SK-N-SH treated with all-trans-retinoic acid at 6 μM for 48 hours (cell line): ENCODE results near the gene GREB1.

ENCODE experiments used
- ATAC-seq: fragments of 200-7000 bp; cut with Tn5 transposase; 3 replicates; pipeline ENCODE4 v1.9.1; 2020; ENCODE audit warnings: mild to moderate bottlenecking, moderate library complexity
- ARNTL ChIP-seq: fragments of 450-650 bp; formaldehyde crosslinking; IDR thresholded peaks from 2 replicates; pipeline ENCODE4 v1.5.0; 2020; ENCODE audit warnings: low read depth, mild to moderate bottlenecking, moderate library complexity, borderline replicate concordance
- BACH2 ChIP-seq: fragments of 250-450 bp; sonication (Bioruptor Pico); IDR thresholded peaks from 2 replicates; pipeline ENCODE4 v1.9.0; 2021; ENCODE audit warnings: mild to moderate bottlenecking, borderline replicate concordance
- CSDC2 ChIP-seq: fragments of 250-450 bp; sonication (Bioruptor Pico); IDR thresholded peaks from 2 replicates; pipeline ENCODE4 v1.5.0; 2020; ENCODE audit warnings: mild to moderate bottlenecking, moderate library complexity
- ESRRG ChIP-seq: fragments of 250-450 bp; sonication (Bioruptor Pico); IDR thresholded peaks from 2 replicates; pipeline ENCODE4 v1.6.1; 2021; ENCODE audit warnings: mild to moderate bottlenecking
- GLIS3 ChIP-seq: fragments of 250-450 bp; sonication (Bioruptor Pico); IDR thresholded peaks from 2 replicates; pipeline ENCODE4 v1.5.0; 2020; ENCODE audit warnings: mild to moderate bottlenecking, moderate library complexity
- ISL1 ChIP-seq: fragments of 250-450 bp; sonication (Bioruptor Pico); IDR thresholded peaks from 2 replicates; pipeline ENCODE4 v2.1.2; 2022; ENCODE audit warnings: mild to moderate bottlenecking, moderate library complexity
- OSR1 ChIP-seq: fragments of 250-450 bp; sonication (Bioruptor Pico); IDR thresholded peaks from 2 replicates; pipeline ENCODE4 v1.8.0; 2022; ENCODE audit warnings: moderate library complexity, mild to moderate bottlenecking, inconsistent platforms
- PPARA ChIP-seq: fragments of 250-450 bp; sonication (Bioruptor Pico); IDR thresholded peaks from 2 replicates; pipeline ENCODE4 v1.5.0; 2020; ENCODE audit warnings: mild to moderate bottlenecking, borderline replicate concordance
- RARB ChIP-seq: fragments of 250-450 bp; sonication (Bioruptor Pico); IDR thresholded peaks from 2 replicates; pipeline ENCODE4 v1.8.0; 2021; ENCODE audit warnings: mild to moderate bottlenecking, moderate library complexity
- SNAI2 ChIP-seq: fragments of 250-450 bp; sonication (Bioruptor Pico); IDR thresholded peaks from 2 replicates; pipeline ENCODE4 v1.5.0; 2020; ENCODE audit warnings: mild to moderate bottlenecking, moderate library complexity
- TCF4 ChIP-seq: fragments of 250-450 bp; sonication (Bioruptor Pico); IDR thresholded peaks from 2 replicates; pipeline ENCODE4 v1.8.0; 2021; ENCODE audit warnings: mild to moderate bottlenecking, moderate library complexity, borderline replicate concordance
- TOX ChIP-seq: fragments of 250-450 bp; sonication (Bioruptor Pico); IDR thresholded peaks from 2 replicates; pipeline ENCODE4 v1.8.0; 2021; ENCODE audit warnings: mild to moderate bottlenecking, moderate library complexity, borderline replicate concordance
- ZC3H10 ChIP-seq: fragments of 250-450 bp; sonication (Bioruptor Pico); IDR thresholded peaks from 2 replicates; pipeline ENCODE4 v1.5.1; 2021; ENCODE audit warnings: mild to moderate bottlenecking, moderate library complexity
- ZFP3 ChIP-seq: fragments of 250-450 bp; sonication (Bioruptor Pico); IDR thresholded peaks from 2 replicates; pipeline ENCODE4 v1.5.0; 2020; ENCODE audit warnings: mild to moderate bottlenecking, moderate library complexity
- ZFP30 ChIP-seq: fragments of 450-650 bp; formaldehyde crosslinking; IDR thresholded peaks from 2 replicates; pipeline ENCODE4 v1.5.0; 2022; ENCODE audit warnings: mild to moderate bottlenecking, moderate library complexity
- ZNF565 ChIP-seq: fragments of 450-650 bp; formaldehyde crosslinking; conservative IDR thresholded peaks from 2 replicates; pipeline ENCODE4 v1.5.0; 2020; ENCODE audit warnings: low read depth, mild to moderate bottlenecking, moderate library complexity
- ZNF70 ChIP-seq: fragments of 450-650 bp; formaldehyde crosslinking; IDR thresholded peaks from 2 replicates; pipeline ENCODE4 v1.5.0; 2020; ENCODE audit warnings: mild to moderate bottlenecking, moderate library complexity
- ZNF8 ChIP-seq: fragments of 450-650 bp; formaldehyde crosslinking; IDR thresholded peaks from 2 replicates; pipeline ENCODE4 v1.5.0; 2020; ENCODE audit warnings: mild to moderate bottlenecking, moderate library complexity
- TF ChIP-seq, protein P1 (sequence below): fragments of 250-450 bp; sonication (Bioruptor Pico); IDR thresholded peaks from 2 replicates; pipeline ENCODE4 v1.5.1; 2021; ENCODE audit warnings: mild to moderate bottlenecking, moderate library complexity
- TF ChIP-seq, protein P2 (sequence below): fragments of 250-450 bp; sonication (Bioruptor Pico); IDR thresholded peaks from 2 replicates; pipeline ENCODE4 v1.8.0; 2021; ENCODE audit warnings: low read depth, mild to moderate bottlenecking, moderate library complexity, borderline replicate concordance
- TF ChIP-seq, protein P3 (sequence below): fragments of 250-450 bp; sonication (Bioruptor Pico); IDR thresholded peaks from 2 replicates; pipeline ENCODE4 v1.5.0; 2020; ENCODE audit warnings: mild to moderate bottlenecking, moderate library complexity

Gene GREB1

DNA sequence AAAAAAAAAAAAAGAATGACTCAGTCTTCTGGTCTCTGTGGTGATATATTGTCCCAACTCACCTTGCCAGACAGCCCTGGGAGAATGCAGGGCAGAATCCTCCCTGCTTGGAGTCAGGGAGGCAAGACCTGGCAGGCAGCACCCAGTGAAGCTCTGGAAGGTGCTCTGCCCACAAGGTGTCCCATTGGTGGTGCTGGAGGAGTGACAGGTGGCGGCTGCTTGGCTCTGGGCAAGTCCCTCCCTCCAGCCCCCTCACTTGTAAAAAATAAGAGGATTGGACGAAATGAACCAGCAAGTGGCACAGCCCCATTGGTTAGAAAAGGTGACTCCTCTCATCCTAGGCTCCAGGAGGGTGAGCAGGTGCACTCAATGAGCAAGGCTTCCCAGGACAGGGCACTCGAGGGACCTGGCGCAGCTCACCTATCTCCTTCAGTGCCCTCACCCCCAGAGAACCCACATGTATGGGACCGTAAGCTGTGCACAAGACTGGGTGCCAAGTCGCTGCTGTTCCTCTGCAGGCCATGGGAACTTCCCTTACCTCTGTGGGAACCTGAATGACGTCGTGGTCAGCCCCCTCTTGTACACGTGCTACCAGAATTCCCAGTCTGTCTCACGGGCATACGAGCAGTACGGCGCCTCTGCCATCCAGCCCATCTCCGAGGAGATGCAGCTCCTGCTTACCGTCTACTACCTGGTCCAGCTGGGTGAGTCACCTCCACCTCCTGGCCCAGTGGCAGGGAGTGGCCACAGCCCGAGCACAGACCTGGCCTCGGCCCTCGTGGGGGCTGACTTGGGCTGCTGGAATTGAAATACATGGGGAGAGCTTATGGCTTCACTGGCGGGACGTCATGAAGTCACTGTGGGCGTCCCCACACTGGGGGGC is 54.6 kb downstream of the GREB1 start:
- TF ChIP-seq, protein P1, sequence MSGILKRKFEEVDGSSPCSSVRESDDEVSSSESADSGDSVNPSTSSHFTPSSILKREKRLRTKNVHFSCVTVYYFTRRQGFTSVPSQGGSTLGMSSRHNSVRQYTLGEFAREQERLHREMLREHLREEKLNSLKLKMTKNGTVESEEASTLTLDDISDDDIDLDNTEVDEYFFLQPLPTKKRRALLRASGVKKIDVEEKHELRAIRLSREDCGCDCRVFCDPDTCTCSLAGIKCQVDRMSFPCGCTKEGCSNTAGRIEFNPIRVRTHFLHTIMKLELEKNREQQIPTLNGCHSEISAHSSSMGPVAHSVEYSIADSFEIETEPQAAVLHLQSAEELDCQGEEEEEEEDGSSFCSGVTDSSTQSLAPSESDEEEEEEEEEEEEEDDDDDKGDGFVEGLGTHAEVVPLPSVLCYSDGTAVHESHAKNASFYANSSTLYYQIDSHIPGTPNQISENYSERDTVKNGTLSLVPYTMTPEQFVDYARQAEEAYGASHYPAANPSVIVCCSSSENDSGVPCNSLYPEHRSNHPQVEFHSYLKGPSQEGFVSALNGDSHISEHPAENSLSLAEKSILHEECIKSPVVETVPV (CRISPR knock-in tag) = no peak
- no peak for TF ChIP-seq OSR1
- TF ChIP-seq TCF4 = no peak
- TF ChIP-seq TOX = no peak
- no peak for TF ChIP-seq ZNF70 (CRISPR knock-in tag)
- no peak for TF ChIP-seq ISL1 (CRISPR knock-in tag)
- no peak for TF ChIP-seq SNAI2
- no peak for TF ChIP-seq ZC3H10
- TF ChIP-seq GLIS3 (CRISPR knock-in tag) = no peak
- TF ChIP-seq CSDC2 (CRISPR knock-in tag) = no peak
- no peak for TF ChIP-seq ARNTL (CRISPR knock-in tag)
- TF ChIP-seq, protein P2, sequence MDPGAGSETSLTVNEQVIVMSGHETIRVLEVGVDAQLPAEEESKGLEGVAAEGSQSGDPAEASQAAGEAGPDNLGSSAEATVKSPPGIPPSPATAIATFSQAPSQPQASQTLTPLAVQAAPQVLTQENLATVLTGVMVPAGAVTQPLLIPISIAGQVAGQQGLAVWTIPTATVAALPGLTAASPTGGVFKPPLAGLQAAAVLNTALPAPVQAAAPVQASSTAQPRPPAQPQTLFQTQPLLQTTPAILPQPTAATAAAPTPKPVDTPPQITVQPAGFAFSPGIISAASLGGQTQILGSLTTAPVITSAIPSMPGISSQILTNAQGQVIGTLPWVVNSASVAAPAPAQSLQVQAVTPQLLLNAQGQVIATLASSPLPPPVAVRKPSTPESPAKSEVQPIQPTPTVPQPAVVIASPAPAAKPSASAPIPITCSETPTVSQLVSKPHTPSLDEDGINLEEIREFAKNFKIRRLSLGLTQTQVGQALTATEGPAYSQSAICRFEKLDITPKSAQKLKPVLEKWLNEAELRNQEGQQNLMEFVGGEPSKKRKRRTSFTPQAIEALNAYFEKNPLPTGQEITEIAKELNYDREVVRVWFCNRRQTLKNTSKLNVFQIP (CRISPR knock-in tag) = no peak
- TF ChIP-seq, protein P3, sequence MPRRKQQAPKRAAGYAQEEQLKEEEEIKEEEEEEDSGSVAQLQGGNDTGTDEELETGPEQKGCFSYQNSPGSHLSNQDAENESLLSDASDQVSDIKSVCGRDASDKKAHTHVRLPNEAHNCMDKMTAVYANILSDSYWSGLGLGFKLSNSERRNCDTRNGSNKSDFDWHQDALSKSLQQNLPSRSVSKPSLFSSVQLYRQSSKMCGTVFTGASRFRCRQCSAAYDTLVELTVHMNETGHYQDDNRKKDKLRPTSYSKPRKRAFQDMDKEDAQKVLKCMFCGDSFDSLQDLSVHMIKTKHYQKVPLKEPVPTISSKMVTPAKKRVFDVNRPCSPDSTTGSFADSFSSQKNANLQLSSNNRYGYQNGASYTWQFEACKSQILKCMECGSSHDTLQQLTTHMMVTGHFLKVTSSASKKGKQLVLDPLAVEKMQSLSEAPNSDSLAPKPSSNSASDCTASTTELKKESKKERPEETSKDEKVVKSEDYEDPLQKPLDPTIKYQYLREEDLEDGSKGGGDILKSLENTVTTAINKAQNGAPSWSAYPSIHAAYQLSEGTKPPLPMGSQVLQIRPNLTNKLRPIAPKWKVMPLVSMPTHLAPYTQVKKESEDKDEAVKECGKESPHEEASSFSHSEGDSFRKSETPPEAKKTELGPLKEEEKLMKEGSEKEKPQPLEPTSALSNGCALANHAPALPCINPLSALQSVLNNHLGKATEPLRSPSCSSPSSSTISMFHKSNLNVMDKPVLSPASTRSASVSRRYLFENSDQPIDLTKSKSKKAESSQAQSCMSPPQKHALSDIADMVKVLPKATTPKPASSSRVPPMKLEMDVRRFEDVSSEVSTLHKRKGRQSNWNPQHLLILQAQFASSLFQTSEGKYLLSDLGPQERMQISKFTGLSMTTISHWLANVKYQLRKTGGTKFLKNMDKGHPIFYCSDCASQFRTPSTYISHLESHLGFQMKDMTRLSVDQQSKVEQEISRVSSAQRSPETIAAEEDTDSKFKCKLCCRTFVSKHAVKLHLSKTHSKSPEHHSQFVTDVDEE (CRISPR knock-in tag) = no peak
- no peak for TF ChIP-seq PPARA (CRISPR knock-in tag)
- TF ChIP-seq RARB = no peak
- no peak for TF ChIP-seq BACH2 (CRISPR knock-in tag)
- TF ChIP-seq ZFP30 = no peak
- no peak for TF ChIP-seq ZFP3 (CRISPR knock-in tag)
- no peak for TF ChIP-seq ZNF8 (CRISPR knock-in tag)
- no peak for ATAC-seq

DNA sequence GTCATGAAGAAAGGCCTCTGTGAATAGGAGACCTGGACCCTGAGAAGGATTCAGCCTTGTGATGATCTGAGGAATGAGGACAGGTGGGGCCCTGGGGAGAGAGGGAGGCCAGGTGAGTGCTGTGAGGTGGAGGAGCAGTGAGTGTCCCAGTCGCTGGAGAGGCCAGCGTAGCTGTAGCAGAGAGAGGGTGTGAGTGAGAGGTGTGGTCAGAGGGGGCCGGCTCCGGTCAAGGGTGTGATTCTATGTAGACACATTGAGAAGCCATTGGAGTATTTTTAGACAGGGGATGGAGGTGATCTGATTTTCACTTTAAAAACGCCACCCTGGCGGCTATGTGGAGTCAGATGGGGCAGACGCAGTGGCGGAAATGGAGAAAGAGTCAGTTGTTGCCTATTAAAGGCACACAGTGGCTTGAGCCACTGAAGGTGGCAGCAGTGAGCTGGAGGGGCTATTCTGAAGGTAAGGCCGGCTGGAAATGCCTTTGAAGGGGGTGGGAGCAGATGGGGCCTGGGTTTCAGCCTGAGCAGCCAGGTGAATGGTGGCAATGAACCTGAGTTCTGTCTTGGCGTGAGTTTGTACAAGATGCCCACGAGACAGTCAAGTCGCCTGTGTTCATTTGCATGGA is 55.6 kb downstream of the GREB1 start:
- TF ChIP-seq, protein P1 (CRISPR knock-in tag) = no peak
- TF ChIP-seq ZFP30 = no peak
- TF ChIP-seq, protein P3 (CRISPR knock-in tag) = no peak
- no peak for TF ChIP-seq ARNTL (CRISPR knock-in tag)
- TF ChIP-seq GLIS3 (CRISPR knock-in tag) = no peak
- no peak for TF ChIP-seq PPARA (CRISPR knock-in tag)
- TF ChIP-seq CSDC2 (CRISPR knock-in tag) = no peak
- TF ChIP-seq TCF4 = no peak
- no peak for TF ChIP-seq RARB
- no peak for TF ChIP-seq ZNF8 (CRISPR knock-in tag)
- TF ChIP-seq OSR1 = no peak
- no peak for TF ChIP-seq ZC3H10
- no peak for TF ChIP-seq TOX
- no peak for TF ChIP-seq ESRRG (CRISPR knock-in tag)
- TF ChIP-seq ZNF565 (CRISPR knock-in tag) = no peak
- no peak for TF ChIP-seq BACH2 (CRISPR knock-in tag)
- TF ChIP-seq SNAI2 = no peak
- TF ChIP-seq, protein P2 (CRISPR knock-in tag) = no peak
- no peak for TF ChIP-seq ISL1 (CRISPR knock-in tag)
- TF ChIP-seq ZFP3 (CRISPR knock-in tag) = no peak
- no peak for ATAC-seq
